GM12873 (cell line): Measurements from ENCODE around the gene FGR.

Source experiments
- CTCF ChIP-seq: IDR thresholded peaks from 2 replicates; pipeline ENCODE4 v1.5.1; 2012; ENCODE audit warnings: low read depth, mild to moderate bottlenecking, moderate library complexity, low read length, control low read depth; ENCODE audit not compliant: insufficient read depth; ENCODE audit errors: missing control alignments

FGR gene

GRCh38 chr1:27574001-27574781, 60.8 kb downstream of the FGR start:
- no peak for TF ChIP-seq CTCF

GRCh38 chr1:27572679-27573426, 62.1 kb downstream of the FGR start:
- no peak for TF ChIP-seq CTCF

GRCh38 chr1:27572019-27572678, 62.8 kb downstream of the FGR start:
- no peak for TF ChIP-seq CTCF

GRCh38 chr1:27571439-27572018, 63.5 kb downstream of the FGR start:
- no peak for TF ChIP-seq CTCF

GRCh38 chr1:27570784-27571183, 64.2 kb downstream of the FGR start:
- no peak for TF ChIP-seq CTCF

- TF ChIP-seq CTCF = no peak
Measured at GRCh38 chr1:27570356-27570755, 64.6 kb downstream of the FGR start.
